Ureter (tissue), 1 donor: ENCODE results near the gene MAP2K4. TPM values are rescaled to one million over a fixed set of nuclear protein-coding genes. Genes with fewer than 3 reads are reported as not detected.

Source experiments
- DNase-seq: peaks from one replicate; pipeline ENCODE4 v3.0.0-alpha.2; 2020; ENCODE audit warnings: low spot score
- total RNA-seq: library from RNA; stranded (reverse); gene quantifications from one replicate; pipeline ENCODE4 v1.2.4, GENCODE V29; 2023
- donor health status: DM: yes; HTN: yes; CAD: no.

The MAP2K4 gene
- total RNA-seq, 1 donor from 2014 or later, result 51.0 TPM

- DNase-seq, result no peak
Measured at GRCh38 chr17:12037970-12038369, 17.3 kb downstream of the MAP2K4 start.

GRCh38 chr17:12040478-12040877 lies 19.8 kb downstream of the MAP2K4 start:
- DNase-seq, result no peak

- DNase-seq, result no peak
Measured at GRCh38 chr17:12041312-12041711, 20.6 kb downstream of the MAP2K4 start.

DNA sequence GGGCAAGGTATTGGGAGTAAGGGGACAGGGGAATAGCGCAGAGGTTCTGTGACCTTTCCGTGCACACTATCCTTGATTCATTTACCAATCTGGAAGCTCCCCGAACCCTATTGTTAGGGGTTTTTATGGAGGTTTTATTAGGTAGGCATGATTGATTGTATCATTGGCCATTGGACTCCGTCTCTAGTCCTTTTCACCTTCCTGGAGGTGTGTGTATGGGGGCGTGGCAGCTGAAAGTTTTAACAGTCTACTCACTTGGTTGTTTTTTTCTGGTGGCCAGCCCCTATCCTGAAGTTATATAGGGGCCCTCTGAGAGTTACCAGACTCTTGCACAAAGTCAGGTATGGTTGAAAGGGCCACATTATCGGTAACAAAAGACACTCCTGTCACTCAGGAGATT lies 23.0 kb downstream of the MAP2K4 start:
- no peak for DNase-seq

DNA sequence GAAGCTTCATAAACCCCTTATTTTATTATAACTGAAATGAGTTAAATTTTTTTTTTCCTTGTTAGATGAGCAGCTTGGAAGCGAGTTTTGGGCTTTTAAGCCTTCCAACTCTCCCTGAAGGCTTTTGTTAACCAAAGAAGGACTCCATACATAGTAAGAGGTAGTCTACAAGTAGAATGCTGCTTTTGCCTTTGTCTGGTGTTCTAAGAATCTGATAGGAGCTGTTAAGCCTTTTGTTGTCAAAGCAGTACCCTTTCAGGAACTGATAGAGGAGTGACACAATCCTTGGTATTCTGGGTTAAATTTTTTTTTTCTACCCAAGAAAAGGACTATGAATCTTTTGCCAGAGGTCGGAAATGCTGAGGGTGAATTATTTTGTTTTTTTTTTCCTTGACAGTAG lies 26.1 kb downstream of the MAP2K4 start:
- no peak for DNase-seq

DNA sequence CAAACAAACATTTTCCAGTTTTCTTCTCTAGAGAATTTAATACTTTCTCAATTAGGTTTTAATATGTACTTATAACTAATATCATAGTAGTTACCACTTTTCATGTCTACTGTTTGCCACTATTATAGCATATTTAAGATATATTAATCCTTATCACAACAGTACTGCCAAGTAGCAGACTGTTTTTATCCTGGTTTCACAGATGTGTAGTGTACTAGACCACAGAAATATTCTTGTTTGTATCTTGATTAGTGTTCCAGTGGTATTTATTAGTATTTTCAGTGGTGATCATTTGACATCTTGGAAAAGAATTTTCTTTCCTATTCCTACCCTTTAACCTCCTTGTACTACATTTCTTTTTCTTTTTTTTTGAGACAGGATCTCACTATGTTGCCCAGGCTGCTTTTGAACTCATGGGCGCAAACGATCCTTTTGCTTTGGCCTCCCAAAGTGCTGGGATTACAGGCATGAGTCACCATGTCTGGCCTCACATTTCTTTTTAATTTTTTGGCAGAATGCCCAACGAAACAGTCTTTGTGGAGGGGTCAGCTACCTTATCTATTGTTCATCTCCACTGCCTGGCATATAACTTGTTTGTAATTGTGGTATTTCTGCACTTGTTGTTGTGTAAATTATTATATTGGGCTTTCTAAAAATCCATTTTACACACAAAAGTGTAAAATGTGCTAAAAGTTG lies 27.2 kb downstream of the MAP2K4 start:
- no peak for DNase-seq

DNA sequence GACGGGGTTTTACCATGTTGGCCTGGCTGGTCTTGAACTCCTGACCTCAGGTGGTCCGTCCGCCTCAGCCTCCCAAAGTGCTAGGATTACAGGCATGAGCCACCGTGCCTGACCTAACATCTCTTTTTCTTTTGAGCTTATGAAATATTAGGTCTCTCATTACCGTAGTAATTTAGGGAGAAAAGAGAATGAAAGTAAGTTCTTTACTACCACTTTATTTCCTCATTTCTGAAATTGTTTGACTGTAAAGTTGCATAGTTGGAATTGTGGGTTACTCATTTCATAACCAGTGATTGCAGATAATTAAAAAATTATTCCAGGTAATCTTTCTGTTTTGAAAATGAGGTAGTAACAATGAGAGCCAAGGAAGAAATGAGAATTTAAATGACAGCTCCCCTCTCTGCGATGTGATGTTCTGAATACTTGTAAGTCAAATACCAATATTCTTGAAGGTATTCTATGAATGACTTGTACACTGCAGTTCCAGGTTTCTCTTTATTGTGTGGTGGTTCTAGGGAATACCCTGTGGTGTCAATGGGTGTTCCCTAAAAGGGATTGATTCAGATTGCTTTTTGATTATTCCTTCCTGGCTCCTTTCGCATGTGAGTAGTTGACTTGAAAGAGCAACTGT lies 28.3 kb downstream of the MAP2K4 start:
- no peak for DNase-seq

DNA sequence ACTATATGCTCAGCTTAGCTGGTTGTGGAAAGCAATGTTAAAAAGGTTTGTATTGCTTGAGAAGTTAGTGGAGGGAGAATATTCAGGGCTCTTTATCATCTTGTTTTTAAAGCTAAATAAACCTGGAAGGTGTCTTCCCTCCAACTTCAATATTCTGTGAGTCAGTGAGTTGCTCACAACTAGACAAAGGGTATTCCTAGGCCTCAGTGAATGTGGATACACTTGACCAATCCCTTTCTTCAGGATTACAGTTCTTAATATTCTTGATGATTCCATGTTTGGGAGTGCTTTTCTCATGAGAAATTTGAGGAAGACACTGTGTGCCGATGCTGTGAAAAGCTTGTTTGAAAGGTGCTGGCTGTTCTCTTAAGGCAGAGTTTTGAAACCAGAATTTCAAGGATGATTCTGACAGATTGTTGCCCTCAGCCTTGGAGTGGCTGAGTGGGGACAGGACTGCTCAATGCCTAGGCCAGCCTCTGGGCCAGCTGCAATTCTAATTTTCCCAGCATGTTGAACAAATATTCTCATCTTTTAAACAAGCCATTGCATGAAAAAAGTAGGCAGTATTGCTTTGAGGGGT lies 30.1 kb downstream of the MAP2K4 start:
- no peak for DNase-seq

GRCh38 chr17:12053552-12053951 lies 32.9 kb downstream of the MAP2K4 start:
- no peak for DNase-seq

- no peak for DNase-seq
Measured at GRCh38 chr17:12055889-12056288, 35.2 kb downstream of the MAP2K4 start.

- no peak for DNase-seq
Measured at GRCh38 chr17:12057520-12057919, 36.8 kb downstream of the MAP2K4 start.

GRCh38 chr17:12058535-12058934 lies 37.9 kb downstream of the MAP2K4 start:
- no peak for DNase-seq

DNA sequence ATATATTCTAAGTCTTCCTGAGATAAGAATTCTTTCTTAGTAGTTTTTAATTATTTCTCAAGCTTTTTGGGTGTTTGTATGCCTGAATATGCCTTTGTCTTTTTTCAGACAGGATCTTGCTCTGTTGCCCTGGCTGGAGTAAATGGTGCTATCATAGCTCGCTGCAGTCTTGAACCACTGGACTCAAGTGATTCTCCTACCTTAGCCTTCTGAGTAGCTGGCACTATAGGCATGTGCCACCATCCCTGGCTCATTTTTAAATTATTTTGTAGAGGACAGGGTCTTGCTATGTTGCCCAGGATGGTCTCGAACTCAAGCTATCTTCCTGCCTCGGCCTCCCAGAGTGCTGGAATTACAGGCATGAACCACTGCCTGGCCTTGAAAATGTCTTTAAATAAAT lies 41.6 kb downstream of the MAP2K4 start:
- no peak for DNase-seq

DNA sequence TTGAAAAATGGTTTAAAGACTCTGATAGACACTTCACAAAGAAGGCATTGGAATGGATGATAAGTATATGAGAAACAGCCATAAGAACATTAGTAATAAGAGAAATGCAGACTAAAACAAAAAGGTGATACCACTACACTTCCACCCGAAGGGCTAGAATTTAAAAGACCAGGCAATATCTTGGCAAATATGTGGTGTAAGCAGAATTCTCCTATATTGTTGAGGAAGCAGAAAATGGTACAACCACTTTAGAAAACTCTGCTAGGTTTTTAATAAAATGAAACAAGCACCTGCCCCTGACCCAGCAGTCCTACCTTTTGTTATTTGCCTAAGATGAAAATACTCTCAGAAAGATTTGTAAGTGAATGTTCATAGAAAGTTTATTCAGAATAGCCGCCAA lies 43.7 kb downstream of the MAP2K4 start:
- DNase-seq, result no peak

- no peak for DNase-seq
Measured at GRCh38 chr17:12067485-12067884, 46.8 kb downstream of the MAP2K4 start.

GRCh38 chr17:12068946-12069345 lies 48.3 kb downstream of the MAP2K4 start:
- DNase-seq, result no peak

DNA sequence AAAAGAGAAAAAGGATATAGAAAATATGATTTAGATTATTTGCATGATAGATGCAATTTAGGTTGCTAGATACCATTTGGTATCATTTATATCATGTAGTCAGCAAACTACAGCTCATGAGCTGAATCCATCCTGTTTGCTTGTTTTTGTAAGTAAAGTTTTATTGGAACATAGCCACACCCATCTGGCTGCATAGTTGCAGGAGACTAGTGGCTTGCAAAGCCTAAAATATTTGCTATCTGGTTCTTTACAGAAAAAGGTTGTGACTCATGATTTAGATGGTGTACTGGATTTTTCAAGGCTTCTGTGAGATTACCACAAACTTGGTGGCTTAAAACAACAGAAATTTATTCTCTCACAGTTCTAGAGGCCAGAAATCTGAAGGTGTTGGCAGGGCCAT lies 49.9 kb downstream of the MAP2K4 start:
- DNase-seq, result no peak

- DNase-seq, result no peak
Measured at GRCh38 chr17:12074346-12074745, 53.7 kb downstream of the MAP2K4 start.

DNA sequence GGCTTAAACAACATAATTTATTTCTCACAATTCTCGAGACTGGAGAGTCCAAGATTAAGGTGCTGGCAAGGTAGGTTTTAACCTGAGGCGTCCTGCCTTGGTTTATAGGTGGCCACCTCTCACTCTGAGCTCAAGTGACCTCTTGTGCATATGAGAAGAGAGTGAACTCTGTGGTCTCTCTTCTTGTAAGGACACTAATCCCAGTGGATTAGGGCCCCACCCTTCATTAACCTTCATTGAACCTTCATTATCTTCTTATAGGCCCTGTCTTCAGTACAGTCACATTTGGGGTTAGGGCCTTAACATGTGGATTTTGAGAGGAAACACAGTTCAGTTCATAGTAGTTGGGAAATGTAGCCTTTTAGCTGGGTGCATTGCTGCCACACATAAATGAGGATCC lies 57.1 kb downstream of the MAP2K4 start:
- DNase-seq, result no peak

DNA sequence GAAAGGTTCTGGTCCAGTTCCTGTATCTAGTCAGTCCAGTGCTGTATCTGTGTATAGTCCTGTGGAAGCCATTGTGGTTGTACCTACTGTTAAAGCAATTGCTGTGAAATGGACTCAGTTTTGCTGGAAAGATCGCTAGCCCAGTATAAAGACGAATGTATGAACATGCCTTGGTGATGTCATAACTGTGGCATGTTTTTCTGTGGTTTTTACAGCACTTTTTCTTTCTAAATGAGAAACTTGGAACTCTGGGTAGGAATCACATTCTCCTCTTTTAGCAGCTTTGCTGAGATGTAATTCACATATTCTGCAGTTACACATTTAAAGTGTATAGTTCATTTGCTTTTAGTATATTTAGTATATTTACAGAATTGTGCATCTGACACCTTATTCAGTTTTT lies 58.1 kb downstream of the MAP2K4 start:
- DNase-seq, result no peak

- no peak for DNase-seq
Measured at GRCh38 chr17:12081720-12082119, 61.0 kb downstream of the MAP2K4 start.

DNA sequence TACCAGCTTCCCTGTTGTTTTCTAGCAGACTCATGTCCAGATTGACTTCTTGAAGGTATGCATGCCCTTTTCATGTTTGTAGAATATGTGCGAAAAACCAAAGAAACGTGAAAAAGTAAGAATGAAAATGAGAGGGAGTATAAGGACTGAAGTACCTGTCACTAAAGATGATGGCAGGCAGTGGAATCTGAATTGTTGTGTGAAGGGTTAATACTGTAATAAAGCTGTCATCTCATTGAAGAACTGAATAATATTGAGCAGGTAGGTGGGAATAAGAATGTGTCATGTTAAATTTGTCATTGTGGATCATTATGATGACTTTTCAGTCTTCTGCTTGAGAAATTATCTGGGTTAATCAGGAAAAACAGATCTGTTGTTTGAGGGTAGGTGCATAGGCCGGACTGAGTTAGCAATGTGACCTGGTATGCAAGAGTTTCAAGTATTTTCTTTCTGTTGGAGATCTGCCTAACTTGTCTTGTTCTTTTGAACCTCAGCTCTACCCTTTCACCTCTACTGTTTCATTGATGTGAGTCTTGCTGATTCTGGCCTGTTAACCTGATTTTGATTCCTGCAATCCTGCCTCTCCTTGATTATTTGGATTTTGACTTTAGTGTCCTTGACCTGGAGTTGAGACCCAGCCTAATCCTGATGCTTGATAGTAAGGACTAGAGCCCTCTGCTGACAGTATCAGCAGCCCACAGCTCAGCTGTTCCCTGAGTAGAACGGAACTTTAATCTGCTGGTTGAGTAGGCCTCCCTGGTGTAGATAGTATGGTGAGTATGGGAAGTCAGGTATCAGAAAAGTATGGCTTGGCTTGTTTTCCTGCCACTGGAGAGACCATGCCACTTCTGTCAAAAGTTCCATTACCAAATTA lies 64.6 kb downstream of the MAP2K4 start:
- DNase-seq, result no peak
